HepG2 (cell line): ENCODE results near the gene ADAMTSL4. TPM values are rescaled to one million over a fixed set of nuclear protein-coding genes. Genes with fewer than 3 reads are reported as not detected.

Experiments used
- ATAC-seq: fragments of 200-7000 bp; cut with Tn5 transposase; 3 replicates; pipeline ENCODE4 v1.9.1; 2020; ENCODE audit warnings: mild to moderate bottlenecking, moderate library complexity
- BruUV-seq: library from RNA; stranded (reverse); fragments of 400-500 nt; replicated peaks from 2 replicates; lab custom pipeline; 2021; lab: Mats Ljungman, UMichigan
- CTCF ChIA-PET: fragments of 300-600 bp; formaldehyde crosslinking; extraction: SDS; loops from one replicate; lab custom pipeline; 2021; ENCODE audit warnings: low total read pairs, inconsistent platforms, low intra/inter-chr PET ratio; lab: Yijun Ruan, JAX
- POLR2A ChIA-PET: fragments of 350-600 bp; sonication (Branson Sonifier 250); formaldehyde crosslinking; loops from one replicate; lab custom pipeline; 2020; ENCODE audit warnings: antibody characterized with exemption, inconsistent platforms; lab: Yijun Ruan, JAX
- DNase-seq: peaks from one replicate; pipeline ENCODE4 v3.0.0-alpha.2; 2015; ENCODE audit warnings: low spot score
- FAIRE-seq: peaks from 3 replicates; lab custom pipeline; 2011; peaks lifted over from hg19 to GRCh38; lab: Jason Lieb, UNC
- H2AFZ ChIP-seq: one replicate; pipeline ENCODE4 v1.6.1; 2011; ENCODE audit warnings: low read length, inconsistent platforms
- H3K27ac ChIP-seq: fragments of 300-600 bp; 3 replicates; pipeline ENCODE4 v1.8.0; 2011; ENCODE audit warnings: mixed run types, mild to moderate bottlenecking, mixed read lengths, low read length, inconsistent platforms; ENCODE audit not compliant: insufficient read depth; ENCODE audit errors: extremely low read length
- H3K27me3 ChIP-seq, 2 experiments: fragments of 200-600 bp in 1 of 2; 2 replicates in 1 of 2; 3 replicates in 1 of 2; pipeline versions ENCODE4 v1.6.0 to v1.8.0; 2011; ENCODE audit warnings: low read length in 2 of 2, mild to moderate bottlenecking in 2 of 2, moderate library complexity in 2 of 2, inconsistent platforms in 1 of 2; ENCODE audit not compliant: insufficient read depth in 2 of 2, control insufficient read depth in 1 of 2
- H3K36me3 ChIP-seq, 2 experiments: fragments of 200-600 bp in 1 of 2; replicated peaks in 1 of 2; 2 replicates in 1 of 2; 3 replicates in 1 of 2; pipeline versions ENCODE4 v1.5.1 to v1.8.0; 2011; ENCODE audit warnings: low read length in 2 of 2, inconsistent platforms in 1 of 2; ENCODE audit not compliant: insufficient read depth in 2 of 2, control insufficient read depth in 1 of 2
- H3K4me1 ChIP-seq: 2 replicates; pipeline ENCODE4 v1.5.1; 2012; ENCODE audit warnings: low read length, inconsistent platforms; ENCODE audit not compliant: insufficient read depth
- H3K4me2 ChIP-seq: 2 replicates; pipeline ENCODE4 v1.6.0; 2011; ENCODE audit warnings: low read depth, low read length, inconsistent platforms
- H3K4me3 ChIP-seq, 3 experiments: fragments of 200-600 bp in 1 of 3; sonication (generic), shearing (Covaris generic) in 1 of 3; replicated peaks in 1 of 3; 2 replicates each; pipeline ENCODE4 v1.5.1; 2011 to 2016; ENCODE audit warnings: low read length in 3 of 3, inconsistent platforms in 2 of 3, low read depth in 2 of 3, mild to moderate bottlenecking in 2 of 3, control low read depth in 1 of 3, mixed read lengths in 1 of 3; ENCODE audit not compliant: insufficient read depth in 1 of 3
- H3K79me2 ChIP-seq: one replicate; pipeline ENCODE4 v1.6.1; 2011; ENCODE audit warnings: low read length, inconsistent platforms; ENCODE audit not compliant: insufficient read depth
- H3K9ac ChIP-seq: 2 replicates; pipeline ENCODE4 v1.6.0; 2011; ENCODE audit warnings: mild to moderate bottlenecking, low read depth, low read length, inconsistent platforms; ENCODE audit not compliant: insufficient read depth
- H3K9me3 ChIP-seq: 2 replicates; pipeline ENCODE4 v1.5.1; 2012; ENCODE audit warnings: mild to moderate bottlenecking, low read length
- H4K20me1 ChIP-seq: 2 replicates; pipeline ENCODE4 v1.6.0; 2011; ENCODE audit warnings: inconsistent platforms, mild to moderate bottlenecking, low read length, moderate library complexity; ENCODE audit not compliant: insufficient read depth
- CBX2 ChIP-seq, 2 experiments: fragments of 200-600 bp in 1 of 2; sonication (generic); formaldehyde crosslinking in 1 of 2; IDR thresholded peaks; 2 replicates each; pipeline versions ENCODE4 v1.7.0 to v1.8.1; 2018 to 2022; ENCODE audit warnings: low read depth in 2 of 2, low read length in 1 of 2, mild to moderate bottlenecking in 1 of 2, missing genetic modification reagents in 1 of 2
- HOXD1 ChIP-seq: sonication (generic); formaldehyde crosslinking; IDR thresholded peaks from 2 replicates; pipeline ENCODE4 v1.5.0; 2020; ENCODE audit warnings: missing genetic modification reagents
- MAZ ChIP-seq, 2 experiments: sonication (generic) in 1 of 2; formaldehyde crosslinking in 1 of 2; IDR thresholded peaks; 2 replicates each; pipeline versions ENCODE4 v1.5.0 to v1.6.1; 2012 to 2020; ENCODE audit warnings: low read depth in 2 of 2, mild to moderate bottlenecking in 2 of 2, borderline replicate concordance in 1 of 2, improper control_type of control experiment in 1 of 2, low read length in 1 of 2, missing genetic modification reagents in 1 of 2, moderate library complexity in 1 of 2
- NCOR1 ChIP-seq: fragments of 200-600 bp; sonication (generic); IDR thresholded peaks from 2 replicates; pipeline ENCODE4 v1.7.0; 2017; ENCODE audit warnings: antibody characterized with exemption, low read length, borderline replicate concordance
- NFE2L2 ChIP-seq: fragments of 150-350 bp; IDR thresholded peaks from 2 replicates; pipeline ENCODE4 v1.6.1; 2014; ENCODE audit warnings: low read length
- NFRKB ChIP-seq: fragments of 450-650 bp; IDR thresholded peaks from 2 replicates; pipeline ENCODE4 v1.6.1; 2017
- NR2F1 ChIP-seq, 2 experiments: fragments of 450-650 bp in 1 of 2; formaldehyde crosslinking in 1 of 2; IDR thresholded peaks; 2 replicates each; pipeline versions ENCODE4 v1.5.0 to v1.6.1; 2016 to 2020; ENCODE audit warnings: mild to moderate bottlenecking in 1 of 2, missing compliant biosample characterization in 1 of 2, missing genetic modification reagents in 1 of 2, moderate library complexity in 1 of 2
- U2AF2 ChIP-seq: fragments of 200-400 bp; formaldehyde crosslinking; IDR thresholded peaks from 2 replicates; pipeline ENCODE4 v1.6.1; 2017; ENCODE audit warnings: low read depth, mild to moderate bottlenecking, low read length
- ZBTB39 ChIP-seq: sonication (generic); formaldehyde crosslinking; IDR thresholded peaks from 2 replicates; pipeline ENCODE4 v1.5.0; 2020; ENCODE audit warnings: missing genetic modification reagents
- ZNF674 ChIP-seq: sonication (generic); formaldehyde crosslinking; IDR thresholded peaks from 2 replicates; pipeline ENCODE4 v1.5.0; 2020; ENCODE audit warnings: low read depth, mild to moderate bottlenecking, missing genetic modification reagents
- ZNF766 ChIP-seq: sonication (generic); formaldehyde crosslinking; IDR thresholded peaks from 2 replicates; pipeline ENCODE4 v1.5.0; 2020; ENCODE audit warnings: missing genetic modification reagents, borderline replicate concordance
- ZNF777 ChIP-seq: sonication (generic); formaldehyde crosslinking; IDR thresholded peaks from 2 replicates; pipeline ENCODE4 v1.4.0; 2020; ENCODE audit warnings: missing genetic modification reagents
- ZNF790 ChIP-seq: sonication (generic); formaldehyde crosslinking; IDR thresholded peaks from 2 replicates; pipeline ENCODE4 v1.8.0; 2022; ENCODE audit warnings: missing genetic modification reagents, mild to moderate bottlenecking, borderline replicate concordance
- ZZZ3 ChIP-seq: sonication (generic); formaldehyde crosslinking; IDR thresholded peaks from 2 replicates; pipeline ENCODE4 v1.4.0; 2020; ENCODE audit warnings: missing genetic modification reagents, mild to moderate bottlenecking, borderline replicate concordance
- WGBS: methylation state at CpG from one replicate; pipeline ENCODE4 v1.1.6; 2017; ENCODE audit warnings: low lambda C conversion rate; 5-methylcytosine and 5-hydroxymethylcytosine counted together
- in situ Hi-C: cut with HindIII; loops from 2 replicates; pipeline ENCODE4 v1.10.0; 2017; ENCODE audit warnings: low pct_unique_long_range_greater_than_20kb; ENCODE audit not compliant: extremely low pct_ligation_motif_present
- intact Hi-C: fragments of 100-400 bp; cut with micrococcal nuclease; formaldehyde crosslinking; loops from one replicate; pipeline ENCODE4 v1.10.0; 2022; ENCODE audit not compliant: unreplicated experiment
- polyA plus RNA-seq, 8 experiments: library from polyadenylated mRNA; depleted of rRNA in 3 of 8; stranded (reverse) in 7 of 8; unstranded in 1 of 8; fragments of >200 nt; fragmentation: Illumina TruSeq in 4 of 8; extraction: Trizol in 4 of 8; gene quantifications; 2 replicates each; pipeline versions ENCODE4 v1.2.1 to v1.2.3, GENCODE V29; 2011 to 2016; ENCODE audit warnings: low read depth in 4 of 8, missing spikeins in 1 of 8, mixed read lengths in 1 of 8; ENCODE audit not compliant: insufficient read depth in 1 of 8
- total RNA-seq, 5 experiments: library from RNA; depleted of rRNA; stranded (reverse); fragments of >200 nt; fragmentation: Illumina TruSeq; extraction: Trizol; gene quantifications; 2 replicates each; pipeline ENCODE4 v1.2.3, GENCODE V29; 2016; ENCODE audit warnings: low read depth in 1 of 5
- TF ChIP-seq, protein P1 (sequence below): sonication (generic); formaldehyde crosslinking; IDR thresholded peaks from 2 replicates; pipeline ENCODE4 v1.8.0; 2022; ENCODE audit warnings: missing genetic modification reagents, mild to moderate bottlenecking, moderate library complexity, borderline replicate concordance
- TF ChIP-seq, protein P2 (sequence below): sonication (generic); formaldehyde crosslinking; IDR thresholded peaks from 2 replicates; pipeline ENCODE4 v1.4.0; 2020; ENCODE audit warnings: missing genetic modification reagents, borderline replicate concordance

The ADAMTSL4 gene
- total and polyA plus RNA-seq, 2 of the 13 experiments (the other 11 are each of a cell fraction or from before 2014, with no cell fraction given) = 3.9 to 16.4 TPM

DNA sequence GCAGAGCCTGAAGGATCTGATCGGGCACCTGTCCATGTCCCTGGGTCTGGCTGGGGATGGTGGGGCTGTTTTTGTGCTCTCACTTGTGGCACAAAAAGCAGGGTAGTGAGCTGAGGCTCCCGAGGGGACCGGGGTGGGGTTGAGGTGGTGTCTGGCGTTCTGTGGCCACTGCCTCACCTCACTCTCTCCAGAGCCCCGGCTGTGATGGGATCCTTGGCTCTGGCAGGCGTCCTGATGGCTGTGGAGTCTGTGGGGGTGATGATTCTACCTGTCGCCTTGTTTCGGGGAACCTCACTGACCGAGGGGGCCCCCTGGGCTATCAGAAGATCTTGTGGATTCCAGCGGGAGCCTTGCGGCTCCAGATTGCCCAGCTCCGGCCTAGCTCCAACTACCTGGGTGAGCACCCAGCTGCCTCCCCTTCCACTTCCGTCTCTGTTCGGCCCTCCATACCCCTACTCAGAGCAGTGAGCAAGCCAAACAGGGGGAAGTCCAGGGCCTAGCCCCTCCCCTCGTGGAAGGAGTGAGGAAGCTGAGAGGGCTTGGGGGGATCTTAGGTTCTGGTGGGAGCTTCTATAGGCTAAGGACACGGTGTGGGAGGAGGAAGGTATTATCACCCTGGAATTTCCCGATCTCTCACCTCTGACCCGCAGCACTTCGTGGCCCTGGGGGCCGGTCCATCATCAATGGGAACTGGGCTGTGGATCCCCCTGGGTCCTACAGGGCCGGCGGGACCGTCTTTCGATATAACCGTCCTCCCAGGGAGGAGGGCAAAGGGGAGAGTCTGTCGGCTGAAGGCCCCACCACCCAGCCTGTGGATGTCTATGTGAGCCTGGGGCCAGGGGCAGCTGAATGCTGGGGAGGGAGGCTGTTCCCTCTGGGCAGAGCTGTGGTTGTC, 7.0 kb downstream of the ADAMTSL4 start:
- BruUV-seq = no TSS peak
- H3K9ac ChIP-seq = no peak overlapping the region
- 85% methylated on average over 14 of the region's 26 CpGs for WGBS
- H3K4me2 ChIP-seq = no peak overlapping the region
- peaks cover 0 to 5% of the 10 kb centered on the region in 2 experiments; a peak in 2 of 5 replicates for H3K36me3 ChIP-seq
- H3K4me3 ChIP-seq = no peak overlapping the region
- intact Hi-C loops = loop anchor here (10.0 kb wide), 1 partner anchor 301 kb away; the partner anchor contains the start of gene CA14
- DNase-seq = no peak
- H3K27ac ChIP-seq = no peak overlapping the region
- in situ Hi-C loops = no loop called here
- ChIA-PET CTCF (no interaction called here), POLR2A (no interaction called here)
- ATAC-seq = no peak
- no peak overlapping the region for H2AFZ ChIP-seq
- H4K20me1 ChIP-seq = no peaks in the 10 kb centered on the region
- FAIRE-seq = no peak
- H3K79me2 ChIP-seq = no peaks in the 10 kb centered on the region
- H3K27me3 ChIP-seq = no peaks in the 10 kb centered on the region
- no peaks in the 10 kb centered on the region for H3K9me3 ChIP-seq
- H3K4me1 ChIP-seq = peaks cover 56% of the 10 kb centered on the region
- TF ChIP-seq ZNF790 = no peak
- no peak for TF ChIP-seq U2AF2
- no peak for TF ChIP-seq ZBTB39 (CRISPR knock-in tag)
- no peak for TF ChIP-seq CBX2 (IDR thresholded peaks at IDR 0.05; ENCODE audit: low read depth, low read length)
- TF ChIP-seq CBX2 (CRISPR knock-in tag; IDR thresholded peaks at IDR 0.05; ENCODE audit: low read depth) = no peak
- TF ChIP-seq ZNF766 (CRISPR knock-in tag) = no peak
- TF ChIP-seq HOXD1 (CRISPR knock-in tag) = no peak
- TF ChIP-seq ZNF674 = no peak
- TF ChIP-seq, protein P1, sequence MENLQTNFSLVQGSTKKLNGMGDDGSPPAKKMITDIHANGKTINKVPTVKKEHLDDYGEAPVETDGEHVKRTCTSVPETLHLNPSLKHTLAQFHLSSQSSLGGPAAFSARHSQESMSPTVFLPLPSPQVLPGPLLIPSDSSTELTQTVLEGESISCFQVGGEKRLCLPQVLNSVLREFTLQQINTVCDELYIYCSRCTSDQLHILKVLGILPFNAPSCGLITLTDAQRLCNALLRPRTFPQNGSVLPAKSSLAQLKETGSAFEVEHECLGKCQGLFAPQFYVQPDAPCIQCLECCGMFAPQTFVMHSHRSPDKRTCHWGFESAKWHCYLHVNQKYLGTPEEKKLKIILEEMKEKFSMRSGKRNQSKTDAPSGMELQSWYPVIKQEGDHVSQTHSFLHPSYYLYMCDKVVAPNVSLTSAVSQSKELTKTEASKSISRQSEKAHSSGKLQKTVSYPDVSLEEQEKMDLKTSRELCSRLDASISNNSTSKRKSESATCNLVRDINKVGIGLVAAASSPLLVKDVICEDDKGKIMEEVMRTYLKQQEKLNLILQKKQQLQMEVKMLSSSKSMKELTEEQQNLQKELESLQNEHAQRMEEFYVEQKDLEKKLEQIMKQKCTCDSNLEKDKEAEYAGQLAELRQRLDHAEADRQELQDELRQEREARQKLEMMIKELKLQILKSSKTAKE (CRISPR knock-in tag) = no peak
- TF ChIP-seq ZNF777 = no peak
- no peak for TF ChIP-seq NR2F1 (CRISPR knock-in tag; IDR thresholded peaks at IDR 0.05)
- TF ChIP-seq NFE2L2 = no peak
- TF ChIP-seq NCOR1 = no peak
- TF ChIP-seq, protein P2, sequence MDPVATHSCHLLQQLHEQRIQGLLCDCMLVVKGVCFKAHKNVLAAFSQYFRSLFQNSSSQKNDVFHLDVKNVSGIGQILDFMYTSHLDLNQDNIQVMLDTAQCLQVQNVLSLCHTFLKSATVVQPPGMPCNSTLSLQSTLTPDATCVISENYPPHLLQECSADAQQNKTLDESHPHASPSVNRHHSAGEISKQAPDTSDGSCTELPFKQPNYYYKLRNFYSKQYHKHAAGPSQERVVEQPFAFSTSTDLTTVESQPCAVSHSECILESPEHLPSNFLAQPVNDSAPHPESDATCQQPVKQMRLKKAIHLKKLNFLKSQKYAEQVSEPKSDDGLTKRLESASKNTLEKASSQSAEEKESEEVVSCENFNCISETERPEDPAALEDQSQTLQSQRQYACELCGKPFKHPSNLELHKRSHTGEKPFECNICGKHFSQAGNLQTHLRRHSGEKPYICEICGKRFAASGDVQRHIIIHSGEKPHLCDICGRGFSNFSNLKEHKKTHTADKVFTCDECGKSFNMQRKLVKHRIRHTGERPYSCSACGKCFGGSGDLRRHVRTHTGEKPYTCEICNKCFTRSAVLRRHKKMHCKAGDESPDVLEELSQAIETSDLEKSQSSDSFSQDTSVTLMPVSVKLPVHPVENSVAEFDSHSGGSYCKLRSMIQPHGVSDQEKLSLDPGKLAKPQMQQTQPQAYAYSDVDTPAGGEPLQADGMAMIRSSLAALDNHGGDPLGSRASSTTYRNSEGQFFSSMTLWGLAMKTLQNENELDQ (CRISPR knock-in tag) = no peak
- TF ChIP-seq NFRKB = no peak
- TF ChIP-seq ZZZ3 = no peak
- no peak for TF ChIP-seq MAZ (IDR thresholded peaks at IDR 0.05; ENCODE audit: borderline replicate concordance, low read depth, low read length)
- no peak for TF ChIP-seq MAZ (CRISPR knock-in tag; IDR thresholded peaks at IDR 0.05; ENCODE audit: low read depth)
